ENCODE data around the gene LDHD.
A peak's percentile ranks its signal among the peaks of the same experiment; 100 is the strongest.

- peak in 1 of 2 donors; percentile 23 for TF ChIP-seq POLR2A (IDR thresholded peaks at IDR 0.05)
- TF ChIP-seq CTCF (IDR thresholded peaks at IDR 0.05), result no peak
Observed at GRCh38 chr16:75148311-75149195, 32.0 kb upstream of the LDHD start, which contains the start of gene ZFP1.

Measured in Peyer's patch (tissue), 4 donors.